Measurements from ENCODE around the gene MEGF10.

The MEGF10 gene

GRCh38 chr5:127340606-127341005 is 50.0 kb downstream of the MEGF10 start:
- no peak overlapping the region for H3K9ac ChIP-seq (ENCODE audit: low read length)
- no peak overlapping the region for H3K4me3 ChIP-seq (ENCODE audit: low read depth, low read length, poor library complexity, severe bottlenecking)
- H3K4me1 ChIP-seq (ENCODE audit: insufficient read depth, low read length, severe bottlenecking): no peaks in the 10 kb centered on the region
- H3F3A ChIP-seq (ENCODE audit: insufficient read depth, low read length): no peaks in the 10 kb centered on the region
- H3K36me3 ChIP-seq (ENCODE audit: insufficient read depth, low read length): no peaks in the 10 kb centered on the region
- H3K27ac ChIP-seq (ENCODE audit: low read depth, low read length, poor library complexity, severe bottlenecking): no peak overlapping the region
- no peak overlapping the region for H3K4me2 ChIP-seq (ENCODE audit: low read length)
- H3K9me2 ChIP-seq (ENCODE audit: low read depth, low read length): no peaks in the 10 kb centered on the region
- no peaks in the 10 kb centered on the region for H3K9me3 ChIP-seq (ENCODE audit: low read length)
- H3K27me3 ChIP-seq (ENCODE audit: insufficient read depth, low read length): no peaks in the 10 kb centered on the region
- TF ChIP-seq EZH2 (IDR thresholded peaks at IDR 0.05; ENCODE audit: borderline replicate concordance, low read length) (no peak), CTCF (IDR thresholded peaks at IDR 0.05; ENCODE audit: low read length) (no peak)
- H2AFZ ChIP-seq (ENCODE audit: low read length): no peak overlapping the region
- H4K20me1 ChIP-seq (ENCODE audit: insufficient read depth, low read length): no peaks in the 10 kb centered on the region
- no peaks in the 10 kb centered on the region for H3K79me2 ChIP-seq (ENCODE audit: insufficient read depth, low read length)

GRCh38 chr5:127342364-127342763 is 51.8 kb downstream of the MEGF10 start:
- Histone ChIP-seq H3K79me2 (ENCODE audit: insufficient read depth, low read length) (no peaks in the 10 kb centered on the region), H2AFZ (ENCODE audit: low read length) (no peak overlapping the region), H3K4me3 (ENCODE audit: low read depth, low read length, poor library complexity, severe bottlenecking) (no peak overlapping the region), H4K20me1 (ENCODE audit: insufficient read depth, low read length) (no peaks in the 10 kb centered on the region), H3K9me2 (ENCODE audit: low read depth, low read length) (no peaks in the 10 kb centered on the region), H3K27me3 (ENCODE audit: insufficient read depth, low read length) (no peaks in the 10 kb centered on the region), H3K9ac (ENCODE audit: low read length) (no peak overlapping the region), H3F3A (ENCODE audit: insufficient read depth, low read length) (no peaks in the 10 kb centered on the region), H3K4me1 (ENCODE audit: insufficient read depth, low read length, severe bottlenecking) (no peaks in the 10 kb centered on the region), H3K9me3 (ENCODE audit: low read length) (no peaks in the 10 kb centered on the region), H3K4me2 (ENCODE audit: low read length) (no peak overlapping the region), H3K36me3 (ENCODE audit: insufficient read depth, low read length) (no peaks in the 10 kb centered on the region), H3K27ac (ENCODE audit: low read depth, low read length, poor library complexity, severe bottlenecking) (no peak overlapping the region)
- TF ChIP-seq CTCF (IDR thresholded peaks at IDR 0.05; ENCODE audit: low read length): no peak

- H3K4me1 ChIP-seq (ENCODE audit: insufficient read depth, low read length, severe bottlenecking): no peaks in the 10 kb centered on the region
- no peaks in the 10 kb centered on the region for H3K27me3 ChIP-seq (ENCODE audit: insufficient read depth, low read length)
- no peak overlapping the region for H2AFZ ChIP-seq (ENCODE audit: low read length)
- no peak overlapping the region for H3K4me3 ChIP-seq (ENCODE audit: low read depth, low read length, poor library complexity, severe bottlenecking)
- no peaks in the 10 kb centered on the region for H4K20me1 ChIP-seq (ENCODE audit: insufficient read depth, low read length)
- TF ChIP-seq CTCF (IDR thresholded peaks at IDR 0.05; ENCODE audit: low read length) (no peak), EZH2 (IDR thresholded peaks at IDR 0.05; ENCODE audit: borderline replicate concordance, low read length) (no peak)
- H3K9me3 ChIP-seq (ENCODE audit: low read length): no peaks in the 10 kb centered on the region
- no peak overlapping the region for H3K27ac ChIP-seq (ENCODE audit: low read depth, low read length, poor library complexity, severe bottlenecking)
- no peaks in the 10 kb centered on the region for H3K36me3 ChIP-seq (ENCODE audit: insufficient read depth, low read length)
- H3K79me2 ChIP-seq (ENCODE audit: insufficient read depth, low read length): no peaks in the 10 kb centered on the region
- no peak overlapping the region for H3K9ac ChIP-seq (ENCODE audit: low read length)
- H3K9me2 ChIP-seq (ENCODE audit: low read depth, low read length): no peaks in the 10 kb centered on the region
- H3F3A ChIP-seq (ENCODE audit: insufficient read depth, low read length): no peaks in the 10 kb centered on the region
- no peak overlapping the region for H3K4me2 ChIP-seq (ENCODE audit: low read length)
These were observed 52.7 kb downstream of the MEGF10 start for GRCh38 chr5:127343313-127343712.
